DMS153 treated with DMSO at 0.1 percent for 48 hours (cell line): ENCODE results near the gene FERD3L.
"Not testable (repeated sequence)": the region's sequence is repeated elsewhere in the genome, so short reads cannot be mapped to it uniquely, and the experiment has no call there.

Experiments
- DNase-seq: peaks from one replicate; lab custom pipeline; 2025; ENCODE audit not compliant: unreplicated experiment; lab: John Stamatoyannopoulos, UW

The FERD3L gene

GRCh38 chr7:19144661-19145433 is at the start of gene FERD3L:
Gene FERD3L, minus strand, starts transcription at chr7:19145421. Its CDS starts 59 bp downstream, at chr7:19145362.
- DNase-seq = no peak

DNA sequence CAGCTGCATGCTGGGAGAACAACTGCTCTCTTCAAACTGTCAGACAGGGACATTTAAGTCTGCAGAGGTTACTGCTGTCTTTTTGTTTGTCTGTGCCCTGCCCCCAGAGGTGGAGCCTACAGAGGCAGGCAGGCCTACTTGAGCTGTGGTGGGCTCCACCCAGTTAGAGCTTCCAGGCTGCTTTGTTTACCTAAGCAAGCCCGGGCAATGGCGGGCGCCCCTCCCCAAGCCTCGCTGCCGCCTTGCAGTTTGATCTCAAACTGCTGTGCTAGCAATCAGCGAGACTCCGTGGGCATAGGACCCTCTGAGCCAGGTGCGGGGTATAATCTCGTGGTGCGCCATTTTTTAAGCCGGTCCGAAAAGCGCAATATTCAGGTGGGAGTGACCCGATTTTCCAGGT is 49.2 kb upstream of the FERD3L start:
- not testable (repeated sequence) for DNase-seq

GRCh38 chr7:19181634-19182033 is 36.4 kb upstream of the FERD3L start:
- no peak for DNase-seq

DNA sequence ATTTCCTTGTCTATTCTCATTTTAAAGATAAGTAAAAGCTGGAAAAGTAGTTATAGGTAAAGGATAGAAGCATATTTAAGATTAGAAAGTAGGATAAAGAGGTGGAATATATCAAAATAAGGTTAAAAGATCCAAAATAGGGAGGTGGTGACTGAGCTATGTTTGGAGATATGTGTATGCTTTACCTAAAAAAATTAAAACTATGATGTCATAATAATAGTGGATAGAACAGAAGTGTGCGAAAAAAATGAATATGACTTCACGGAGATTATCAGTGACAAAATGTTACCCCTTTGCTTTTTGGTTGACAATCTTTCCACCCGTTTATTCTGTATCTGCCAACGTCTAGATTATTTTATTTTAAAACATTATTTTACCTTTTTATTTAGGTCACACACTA is 33.4 kb upstream of the FERD3L start:
- no peak for DNase-seq

GRCh38 chr7:19177269-19177668 is 32.0 kb upstream of the FERD3L start:
- no peak for DNase-seq

DNA sequence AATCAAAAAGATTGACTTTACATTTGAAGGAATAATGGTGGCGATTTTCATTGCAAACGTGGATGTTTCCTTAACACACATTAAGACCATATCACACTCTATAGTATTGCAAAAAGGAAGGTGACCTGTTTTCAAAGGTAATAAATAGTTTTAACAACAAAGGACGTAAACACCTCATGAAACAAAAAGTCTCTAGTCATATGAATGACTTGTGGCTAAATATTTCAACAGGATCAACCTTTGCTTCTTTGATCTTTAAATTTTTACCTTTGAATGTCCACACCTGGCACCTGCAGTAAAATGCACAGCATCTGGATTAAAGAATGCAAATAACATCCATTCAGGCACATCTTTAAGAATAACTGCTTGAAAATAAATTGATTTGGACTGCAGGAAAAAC is 30.0 kb upstream of the FERD3L start:
- no peak for DNase-seq

- no peak for DNase-seq
Measured at GRCh38 chr7:19161671-19162070, 16.4 kb upstream of the FERD3L start.

DNA sequence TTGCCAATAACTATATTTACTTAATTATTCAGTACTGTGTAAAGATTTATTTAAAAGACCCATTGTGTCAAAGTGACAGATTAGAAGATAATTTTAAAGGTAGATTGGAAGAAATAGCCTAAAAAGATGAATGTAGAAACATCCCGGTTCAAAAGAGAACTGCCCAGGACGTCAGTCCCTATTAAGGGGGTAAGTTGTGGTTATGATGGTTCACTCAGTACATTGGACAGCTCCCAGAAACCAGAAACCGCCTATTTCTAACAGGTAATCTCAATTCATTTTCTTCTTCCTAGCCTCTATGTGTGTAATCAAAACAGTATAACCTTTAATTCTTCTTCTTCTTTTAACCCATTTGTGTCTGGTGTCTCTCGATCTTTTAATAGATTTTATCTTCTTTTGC is 1.5 kb upstream of the FERD3L start:
- no peak for DNase-seq

DNA sequence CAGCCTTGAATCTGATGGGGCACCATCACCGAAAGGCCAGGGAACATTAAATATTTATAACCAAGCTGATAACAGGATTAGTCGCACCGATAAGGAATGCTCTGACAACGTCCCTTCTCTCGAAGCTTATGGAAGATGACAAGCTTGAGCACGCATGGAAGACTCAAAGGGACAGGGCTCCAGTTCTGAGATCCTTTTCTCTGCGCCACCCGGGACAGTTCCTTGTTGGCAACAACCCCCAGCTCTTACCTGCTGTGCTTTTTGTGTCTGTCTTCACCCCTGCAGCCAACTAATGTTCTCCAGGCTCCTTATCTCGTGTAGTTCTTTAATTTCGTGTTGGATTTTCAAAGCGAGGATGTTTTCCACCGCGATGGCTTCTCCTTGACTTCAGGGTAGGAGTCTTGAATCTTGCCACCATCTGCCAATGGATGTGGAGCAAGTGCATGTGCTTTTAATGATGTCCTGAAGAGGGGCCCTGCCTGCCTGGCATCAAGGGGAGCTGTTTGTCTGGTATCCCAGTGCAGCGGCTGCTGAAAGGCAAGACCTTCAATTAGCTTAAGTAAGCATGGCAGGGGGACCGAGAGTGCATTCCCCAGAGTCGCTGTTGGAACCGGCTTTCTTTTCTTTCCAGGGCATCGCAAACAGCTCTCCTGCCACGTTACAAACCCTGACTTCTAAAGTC is 354 bp upstream of the FERD3L start:
- no peak for DNase-seq

- no peak for DNase-seq
Measured at GRCh38 chr7:19143881-19144574, 1.2 kb downstream of the FERD3L start.

- no peak for DNase-seq
Measured at GRCh38 chr7:19139706-19140327, 5.4 kb downstream of the FERD3L start.

DNA sequence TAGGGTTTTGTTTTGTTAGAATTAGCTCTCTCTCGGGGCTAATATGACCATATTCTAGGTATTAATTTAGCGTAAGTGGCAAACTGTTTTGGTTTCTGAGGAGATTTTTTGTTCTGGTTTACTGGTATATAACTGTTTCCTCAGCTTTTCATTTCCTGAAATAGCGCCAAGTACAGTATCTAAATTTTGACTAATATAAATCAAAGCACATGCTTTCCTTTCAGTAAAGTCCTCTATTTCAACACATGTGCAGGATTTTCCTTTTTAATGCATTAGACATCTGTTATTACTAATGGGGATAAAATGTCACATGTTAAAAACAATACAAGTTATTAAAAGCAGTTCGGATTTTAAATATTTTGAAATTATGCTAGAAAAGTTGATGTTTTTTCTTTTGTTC is 11.3 kb downstream of the FERD3L start:
- DNase-seq = no peak

- no peak for DNase-seq
Measured at GRCh38 chr7:19133390-19133789, 11.8 kb downstream of the FERD3L start.

DNA sequence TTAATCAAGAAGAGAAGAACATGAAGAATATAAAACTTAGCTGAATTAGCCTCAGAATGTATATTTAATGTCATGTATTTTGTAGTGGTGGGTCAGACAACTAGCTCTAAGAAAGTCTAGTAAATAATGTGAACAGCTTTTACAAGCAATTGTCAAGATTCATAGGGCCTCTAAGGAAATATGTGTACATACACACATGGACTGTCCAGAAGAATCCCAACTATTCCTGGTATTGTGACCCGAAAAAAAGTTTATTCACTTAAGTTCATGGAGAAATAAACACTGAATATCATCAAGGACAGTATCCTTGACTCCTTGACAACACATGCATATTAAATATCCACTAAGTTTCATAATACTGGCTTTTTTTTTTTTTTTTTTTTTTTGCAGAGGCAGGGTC is 16.4 kb downstream of the FERD3L start:
- no peak for DNase-seq

GRCh38 chr7:19121977-19122588 is 23.1 kb downstream of the FERD3L start:
- DNase-seq = peak; percentile 15

DNA sequence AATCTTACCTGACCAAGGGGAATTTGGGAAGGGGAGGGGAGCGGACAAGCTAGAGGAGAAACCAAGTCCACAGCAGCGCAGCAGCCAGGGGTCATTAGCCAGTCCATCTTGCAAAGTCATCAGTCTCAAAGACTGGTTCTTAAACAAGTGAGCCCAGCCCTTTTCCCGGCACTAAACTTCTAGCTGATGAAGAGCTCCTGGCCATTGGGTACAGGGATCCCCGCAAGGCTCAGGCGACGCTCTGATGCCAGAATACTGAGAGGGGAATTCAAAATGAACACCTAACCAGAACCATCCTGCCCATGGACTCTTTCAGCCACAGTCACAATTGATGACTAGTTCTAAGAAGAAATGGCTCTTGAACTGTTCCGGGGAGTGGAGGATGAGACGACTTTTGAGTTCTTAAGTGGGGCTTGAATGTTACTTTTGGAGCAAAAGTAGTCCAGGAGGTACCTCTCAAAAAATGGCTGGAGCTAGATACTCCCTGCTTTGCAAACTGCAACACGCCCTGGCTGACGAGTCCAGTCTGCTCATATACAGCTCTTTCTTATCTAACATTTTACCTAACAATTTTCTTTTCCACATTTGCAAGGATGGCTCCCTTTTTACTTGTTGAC is 25.2 kb downstream of the FERD3L start:
- DNase-seq = no peak

DNA sequence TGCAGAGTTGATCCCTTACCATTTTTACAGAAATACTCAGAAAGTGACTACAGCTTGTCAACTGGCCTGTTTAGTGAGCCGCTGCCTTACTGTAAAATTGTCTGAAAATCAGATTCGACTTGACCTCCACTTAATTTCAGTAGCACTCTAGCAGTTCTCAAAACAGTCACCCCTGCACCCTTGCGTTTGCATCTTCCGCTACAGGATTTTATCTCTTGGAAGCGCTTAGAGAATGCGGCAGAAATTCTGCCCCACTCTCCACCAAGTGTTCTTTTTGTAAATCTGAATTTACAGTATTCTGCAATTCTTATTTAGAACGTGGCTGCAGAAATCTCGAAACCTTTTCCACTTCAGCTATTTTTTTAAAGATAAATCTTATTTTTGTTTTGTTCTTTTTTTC is 25.8 kb downstream of the FERD3L start:
- DNase-seq = no peak

DNA sequence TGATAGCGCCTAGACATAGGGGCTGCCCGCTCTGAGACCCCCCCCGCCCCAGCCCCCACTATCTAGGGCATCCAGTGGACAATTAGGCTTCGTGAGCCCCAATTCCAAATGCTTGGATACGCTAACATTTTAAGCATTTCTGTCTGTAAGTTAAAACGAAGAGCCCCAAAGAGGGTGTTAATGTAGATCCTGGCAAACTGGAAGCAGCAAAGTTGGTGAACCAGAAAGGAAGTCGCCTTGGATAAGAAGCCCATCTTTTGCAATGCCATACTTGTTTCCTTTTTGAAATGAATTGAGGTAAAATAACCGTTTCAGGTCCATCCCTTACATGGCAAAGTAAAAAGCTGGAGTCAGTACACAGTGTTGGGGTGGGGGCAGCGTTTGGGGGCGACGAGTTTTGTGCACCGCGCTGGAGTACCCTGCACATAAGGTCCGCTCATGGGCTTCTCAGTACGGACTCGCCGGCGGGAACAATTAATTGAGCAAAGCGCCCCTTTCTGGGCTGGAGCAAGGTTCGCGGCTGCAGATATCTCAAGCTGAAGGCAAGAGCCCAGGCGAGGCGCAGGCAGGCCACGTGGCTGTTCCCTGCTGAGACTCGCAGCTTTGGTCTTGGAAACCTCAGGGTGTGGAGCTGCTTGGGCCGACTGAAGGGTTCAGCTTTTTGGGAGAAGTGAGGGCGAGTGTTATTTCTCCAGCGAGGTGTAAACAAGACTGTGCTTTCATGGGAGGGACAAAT is 26.4 kb downstream of the FERD3L start:
- DNase-seq = no peak

DNA sequence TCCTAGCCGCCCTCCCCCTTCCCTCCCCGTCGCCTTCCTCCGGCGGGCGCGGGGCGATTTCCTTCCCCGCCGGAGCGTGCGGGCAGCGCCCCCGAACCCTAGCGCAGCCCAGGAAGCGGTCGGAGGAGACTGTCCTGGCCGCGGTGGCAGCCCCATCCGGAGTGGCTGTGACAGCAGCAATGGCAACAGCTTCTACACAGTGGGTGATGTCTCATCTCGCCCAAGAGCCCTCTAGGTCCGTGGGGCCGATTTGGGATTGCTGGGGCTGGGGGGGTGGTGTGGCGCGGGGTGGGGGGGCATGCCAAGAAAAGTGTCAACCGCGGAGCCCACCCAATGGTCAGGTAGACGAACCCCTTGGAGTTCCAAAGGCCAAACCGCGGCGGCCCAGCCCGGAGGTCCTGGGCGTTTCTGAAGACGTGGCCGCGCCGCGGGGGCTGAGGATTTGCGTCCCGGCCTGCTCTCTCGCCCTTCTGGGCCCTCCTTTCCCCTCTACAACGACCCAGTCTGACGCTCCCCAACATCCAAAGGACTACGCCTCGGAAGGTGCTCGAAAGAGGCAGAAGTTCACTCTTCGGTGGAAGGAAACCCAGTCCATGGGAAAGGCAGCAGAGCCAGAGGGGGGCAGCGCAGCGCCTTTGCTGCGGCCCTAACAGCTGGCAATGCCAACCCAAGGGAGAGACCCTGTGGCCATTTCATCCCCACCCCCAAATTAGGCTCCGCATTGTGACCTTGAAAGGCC is 27.2 kb downstream of the FERD3L start:
- DNase-seq = no peak
